ENCODE data around the gene RPS2.

RPS2 gene

DNA sequence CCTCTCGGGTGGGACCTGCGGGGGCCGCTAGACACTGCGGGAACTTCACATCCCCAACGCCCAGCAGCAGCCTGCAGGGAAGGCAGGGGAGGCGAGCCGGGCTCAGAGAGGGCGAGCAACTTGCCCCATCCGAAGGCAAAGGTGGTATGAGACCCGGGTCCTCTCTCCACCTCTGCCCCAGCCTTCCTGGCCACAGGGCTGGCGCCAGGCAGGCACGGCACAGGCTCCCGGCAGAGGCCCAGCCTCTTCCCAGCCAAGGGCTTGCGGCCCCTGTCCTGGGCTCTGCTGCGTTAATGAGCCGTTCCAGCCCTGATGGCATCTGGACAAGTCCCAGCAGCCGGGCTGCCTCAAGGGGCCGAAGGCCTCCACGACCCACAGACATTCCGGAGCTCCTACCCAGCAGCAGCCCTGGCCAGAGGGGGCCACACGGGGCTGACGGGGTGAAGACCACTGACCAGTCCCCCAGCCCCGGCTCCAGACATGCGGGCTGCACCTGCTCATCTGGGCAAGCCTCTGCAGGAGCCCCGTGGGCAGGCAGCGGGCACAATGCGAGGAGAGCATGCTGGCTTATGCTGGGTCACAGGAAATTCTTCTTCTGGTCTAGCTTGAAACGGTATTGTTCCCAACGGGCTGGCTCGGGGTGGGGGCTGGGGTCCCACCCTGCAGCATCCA, 45.2 kb downstream of the RPS2 start:
- DNase-seq (ENCODE audit: low read depth in 2 of 2) = no peak

DNA sequence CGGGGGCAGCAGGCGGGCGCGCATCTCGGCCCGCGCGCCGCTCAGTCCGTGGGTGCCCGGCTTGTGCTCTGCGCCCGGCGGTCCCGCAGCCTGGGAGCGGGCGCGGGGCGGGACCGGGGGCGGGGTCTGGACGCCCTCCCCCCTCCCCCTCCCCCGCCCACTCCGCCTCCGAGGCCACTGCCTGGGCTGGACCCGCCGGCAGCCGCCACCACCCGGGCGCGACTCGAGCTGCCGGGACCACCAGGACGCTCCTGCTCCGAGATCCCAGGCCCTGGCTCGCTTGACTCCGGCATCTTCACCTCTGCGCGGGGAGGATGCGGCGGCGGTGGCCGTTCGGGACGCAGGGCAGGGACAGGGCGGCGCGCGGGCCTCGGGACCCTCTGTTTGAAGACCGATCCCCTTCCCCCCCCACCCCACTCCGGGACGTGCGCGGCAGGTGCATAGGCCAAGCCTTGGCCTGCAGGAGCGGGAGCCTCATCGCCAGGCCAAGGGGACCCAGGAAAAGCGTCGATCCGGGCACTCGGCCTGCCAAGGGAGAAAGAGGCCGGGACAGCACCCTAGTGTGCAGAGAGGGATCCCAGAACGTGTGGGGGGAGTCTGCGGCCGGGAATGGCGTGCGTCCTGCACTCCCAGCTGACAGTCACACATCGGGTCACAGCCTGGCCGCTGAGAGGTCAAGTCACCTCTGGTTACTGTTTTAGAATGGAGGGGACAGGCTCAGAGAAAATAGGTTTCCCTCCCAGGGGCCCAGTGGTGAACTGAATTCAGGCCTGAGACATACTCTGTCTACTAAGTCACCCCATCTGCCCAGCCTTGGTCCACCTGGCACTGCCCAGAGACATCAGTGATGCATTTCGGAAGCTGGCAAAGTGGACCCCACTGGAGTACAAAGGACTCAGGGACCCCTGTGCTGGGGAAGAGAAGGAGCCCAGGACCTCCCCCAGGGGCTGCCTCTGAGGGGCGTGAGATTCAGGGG, 46.0 kb downstream of the RPS2 start, which contains the start of gene HS3ST6:
Gene HS3ST6, minus strand, starts transcription at position 65 of the 976 bp plus-strand sequence. CDS start 92 bp downstream, outside the sequence.
- DNase-seq (ENCODE audit: low read depth in 2 of 2) = no peak

DNA sequence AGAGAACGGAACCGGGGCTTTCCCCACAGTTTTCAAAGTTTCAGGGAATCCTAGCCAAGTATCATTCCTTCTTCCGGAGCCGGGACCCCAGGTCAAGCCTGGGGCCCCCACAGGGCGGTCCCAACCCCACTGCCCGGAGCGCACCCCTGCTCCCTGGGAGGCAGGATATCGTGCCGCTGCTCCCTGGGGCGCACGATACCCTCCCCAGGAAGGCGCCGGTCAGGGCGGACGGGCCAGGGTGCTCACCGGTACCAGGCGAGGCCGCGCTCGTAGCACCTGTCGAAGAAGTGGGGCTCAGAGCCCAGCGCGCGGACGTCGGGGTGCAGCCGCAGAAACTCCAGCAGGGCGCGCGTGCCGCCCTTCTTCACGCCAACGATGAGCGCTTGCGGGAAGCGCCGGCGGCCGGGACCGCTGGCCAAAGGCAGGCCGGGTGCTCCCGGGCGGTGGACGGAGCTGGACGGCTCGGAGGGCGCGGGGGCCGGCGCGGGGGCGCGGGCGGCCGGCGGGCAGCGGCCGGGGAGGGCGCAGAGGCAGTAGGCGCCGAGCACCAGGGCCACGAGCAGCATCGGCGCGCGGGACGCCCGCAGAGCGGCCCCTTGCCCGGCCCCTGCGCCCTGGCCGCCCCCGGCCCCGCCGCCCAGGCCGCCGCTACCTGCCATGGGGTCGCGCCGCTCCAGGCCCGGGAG, 46.8 kb downstream of the RPS2 start:
- DNase-seq (ENCODE audit: low read depth in 2 of 2) = no peak

DNA sequence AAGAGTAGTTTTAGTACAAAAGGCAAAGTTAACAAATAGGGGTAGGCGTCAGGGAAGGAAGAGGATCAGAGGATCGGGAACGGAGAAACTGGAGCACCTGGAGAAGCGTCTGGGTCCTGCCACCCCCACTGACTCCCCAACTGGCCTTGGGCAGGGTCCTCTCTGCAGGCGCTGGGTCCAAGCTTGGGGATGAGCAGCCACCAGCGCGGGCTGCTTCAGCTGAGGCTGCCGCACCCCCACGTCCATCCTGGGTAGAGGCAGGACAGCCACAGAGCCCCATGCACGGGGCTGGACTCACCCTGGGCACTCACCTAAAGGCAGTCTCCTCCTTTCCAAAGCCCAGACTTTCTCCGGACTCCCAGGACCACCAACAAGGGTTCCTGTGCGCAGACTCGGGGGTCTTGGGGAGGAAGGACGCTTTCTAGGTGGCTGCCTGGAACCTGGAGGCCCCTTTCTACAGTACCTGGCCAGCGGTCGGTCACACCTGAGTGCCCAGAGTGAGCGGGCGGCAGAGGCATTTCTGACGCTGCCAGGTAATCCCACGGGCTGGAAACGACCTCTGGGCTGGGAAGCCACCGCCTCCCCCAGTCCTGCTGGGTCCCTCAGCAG, 47.5 kb downstream of the RPS2 start:
- no peak for DNase-seq (ENCODE audit: low read depth in 2 of 2)

DNA sequence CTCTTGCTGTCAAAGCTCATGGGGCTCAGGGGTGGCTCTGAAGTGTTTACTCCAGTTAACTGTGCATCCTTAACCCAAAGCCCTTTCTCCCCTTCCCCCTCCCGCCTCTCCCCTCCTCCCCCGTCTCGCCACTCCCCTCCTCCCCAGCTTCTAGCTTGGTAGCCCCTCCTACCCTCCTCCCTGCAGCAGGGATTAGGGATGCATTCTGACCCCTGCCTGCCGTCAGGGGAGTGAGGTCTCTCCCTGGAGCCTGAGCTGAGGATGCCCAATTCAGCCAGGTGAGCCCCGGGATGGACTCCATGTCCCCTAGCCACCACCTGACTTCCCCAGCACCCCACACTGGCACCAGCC, 48.0 kb downstream of the RPS2 start:
- DNase-seq (ENCODE audit: low read depth in 2 of 2) = no peak

DNA sequence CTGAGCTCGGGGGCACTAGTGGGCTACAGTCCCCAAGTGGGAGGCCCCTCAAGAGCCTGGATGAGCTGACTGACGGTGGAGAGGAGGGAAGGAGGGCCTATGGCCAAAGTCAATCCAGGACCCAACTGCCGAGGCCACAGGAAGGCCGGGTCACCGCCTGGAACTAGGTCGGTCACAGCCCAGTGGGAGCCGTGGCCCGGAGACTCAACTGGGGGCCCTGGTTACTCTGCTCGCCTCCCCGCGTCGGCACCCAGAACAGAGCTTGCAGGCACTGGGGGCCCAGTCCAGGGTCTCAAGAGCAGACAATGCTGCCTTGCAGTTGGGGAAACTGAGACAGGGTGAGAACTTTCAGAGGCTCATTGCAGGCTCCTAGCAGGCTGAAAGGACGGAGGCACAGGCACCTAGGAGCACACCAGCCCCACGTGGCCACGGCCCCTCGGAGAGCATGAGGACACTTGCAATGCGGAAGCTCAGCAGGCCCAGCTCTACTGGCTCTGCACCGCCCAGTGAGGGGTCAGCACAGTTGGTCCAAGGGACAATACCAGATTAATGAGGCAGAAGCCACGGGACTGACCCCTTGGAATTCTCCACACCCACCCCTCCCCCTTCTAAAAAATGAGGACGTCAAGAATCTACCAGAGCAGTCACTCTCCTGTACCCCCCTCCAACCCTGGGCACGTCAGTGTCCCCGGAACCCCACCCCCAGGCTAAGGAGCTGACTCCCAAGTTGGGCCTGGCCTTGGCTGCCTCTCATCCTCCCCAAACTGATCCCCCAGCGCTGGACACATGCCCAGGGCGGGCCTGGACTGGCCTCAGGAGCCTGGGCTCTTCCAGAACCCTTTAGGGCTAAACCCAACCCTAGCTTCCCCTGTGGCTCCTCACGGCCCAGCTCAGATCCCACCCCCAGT, 48.6 kb downstream of the RPS2 start:
- DNase-seq (ENCODE audit: low read depth in 2 of 2) = no peak

DNA sequence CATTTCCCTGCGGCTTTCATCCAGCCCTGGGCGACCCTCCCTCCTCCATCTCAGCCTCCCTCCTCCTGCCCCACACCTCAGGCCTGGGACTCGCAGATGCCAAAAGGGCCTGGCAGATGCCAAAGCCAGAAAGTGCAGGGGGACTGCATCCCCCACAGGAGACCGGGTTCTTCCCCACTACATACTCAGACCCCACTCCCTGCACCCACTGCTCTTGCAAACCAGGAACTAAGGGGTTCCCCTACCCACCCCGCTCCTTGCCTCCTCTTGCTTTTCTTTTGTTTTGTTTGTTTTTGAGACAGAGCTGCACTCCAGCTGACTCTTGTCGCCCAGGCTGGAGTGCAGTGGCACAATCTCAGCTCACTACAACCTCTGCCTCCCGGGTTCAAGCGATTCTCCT, 49.6 kb downstream of the RPS2 start:
- no peak for DNase-seq (ENCODE audit: low read depth in 2 of 2)

DNA sequence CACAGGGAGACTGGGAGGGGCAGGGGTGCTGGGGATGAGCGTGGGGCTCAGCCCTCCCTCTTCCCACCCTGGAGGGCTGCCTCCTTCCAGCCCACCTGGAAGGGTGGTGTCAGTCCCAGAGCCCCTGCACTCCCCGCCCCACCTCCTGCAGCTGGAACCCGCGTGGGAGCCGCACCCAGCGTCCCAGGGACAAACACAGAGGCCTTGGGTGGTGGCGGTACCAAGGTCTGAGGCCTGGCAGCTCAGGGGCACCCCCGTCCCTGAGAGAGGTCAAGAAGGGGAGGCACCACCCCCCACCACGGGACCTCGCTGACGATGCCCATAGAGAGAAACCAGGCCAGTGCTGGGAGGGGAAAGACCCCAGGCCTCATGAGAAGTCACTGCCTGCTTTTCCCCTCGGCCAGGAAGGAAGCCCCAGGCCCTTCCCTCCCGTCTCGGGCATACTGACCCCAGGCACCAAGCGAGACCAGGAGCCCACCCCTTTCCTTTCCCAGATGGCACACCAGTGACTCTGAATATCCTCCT, 50.5 kb downstream of the RPS2 start:
- DNase-seq (ENCODE audit: low read depth in 2 of 2) = no peak

DNA sequence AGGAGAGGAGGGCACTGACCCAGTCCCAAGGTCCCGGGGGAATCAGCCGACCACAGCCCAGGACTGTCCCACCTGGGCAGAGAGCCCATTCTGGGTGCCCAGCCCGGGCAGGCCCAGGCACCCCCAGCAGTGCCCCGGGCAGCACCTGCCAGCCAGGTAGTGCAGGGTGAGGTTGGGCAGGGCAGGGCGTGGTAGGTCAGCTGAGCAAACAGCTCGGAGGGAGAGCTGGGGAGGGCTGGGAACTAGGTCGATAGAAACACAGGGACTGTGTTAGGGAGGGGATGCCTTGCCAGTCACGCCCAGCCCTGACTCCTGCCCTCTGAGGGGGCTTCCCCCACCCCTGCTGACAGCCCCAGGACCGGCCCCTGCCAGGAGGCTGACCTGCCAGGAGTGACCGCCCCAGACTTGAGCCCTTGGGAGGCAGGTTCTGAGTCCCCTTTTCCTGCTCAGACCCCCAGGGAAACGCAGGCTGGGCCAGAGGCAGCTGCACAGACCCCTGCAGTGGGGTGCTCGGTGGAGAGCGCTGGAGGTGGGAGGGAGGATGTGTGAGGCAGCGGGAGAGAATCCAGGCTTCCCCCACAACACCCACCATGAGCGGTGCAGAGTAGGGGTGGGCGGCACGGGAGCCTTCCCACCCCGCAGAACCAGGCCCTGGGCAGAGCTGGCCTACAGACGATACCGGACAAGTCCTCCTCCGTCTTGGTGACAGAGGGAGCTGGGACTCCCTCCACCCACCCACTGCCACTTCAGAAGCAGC, 51.1 kb downstream of the RPS2 start:
- no peak for DNase-seq (ENCODE audit: low read depth in 2 of 2)

DNA sequence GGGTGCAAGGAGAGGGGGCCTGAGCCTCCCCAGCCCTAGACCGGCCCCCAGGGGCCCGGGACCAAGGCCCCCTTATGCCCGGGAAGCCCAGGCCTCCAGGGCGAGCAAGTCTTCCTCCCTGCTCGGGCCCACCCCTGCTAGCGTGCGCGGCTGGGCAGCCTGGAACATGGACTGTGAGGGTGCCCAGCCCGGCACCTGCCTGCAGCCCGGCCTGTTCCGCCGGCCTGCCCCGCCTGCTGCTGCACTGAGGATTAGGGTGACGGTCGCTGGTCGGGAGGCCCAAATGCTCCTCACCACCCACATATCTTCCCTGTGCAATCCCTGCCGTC, 52.4 kb downstream of the RPS2 start:
- no peak for DNase-seq (ENCODE audit: low read depth in 2 of 2)
